PFSK-1 (cell line): ENCODE data around the gene RBM20.

Source experiments
- FOXP2 ChIP-seq: optimal IDR thresholded peaks from 2 replicates; pipeline ENCODE3; 2011; ENCODE audit warnings: borderline replicate concordance, control low read depth, inconsistent platforms; ENCODE audit not compliant: insufficient read depth; ENCODE audit errors: extremely low read length, extremely low read depth
- POLR2AphosphoS5 ChIP-seq: IDR thresholded peaks from 2 replicates; pipeline ENCODE4 v1.6.1; 2012; ENCODE audit warnings: low read depth, mild to moderate bottlenecking, control low read depth, low read length, moderate library complexity
- REST ChIP-seq, 2 experiments: IDR thresholded peaks; 2 replicates each; pipeline versions ENCODE4 v1.6.1 to v1.8.0; 2011 to 2012; ENCODE audit warnings: low read depth in 2 of 2, low read length in 2 of 2, control low read depth in 1 of 2, inconsistent platforms in 1 of 2, mild to moderate bottlenecking in 1 of 2, moderate library complexity in 1 of 2; ENCODE audit not compliant: insufficient read depth in 1 of 2
- SIN3A ChIP-seq: IDR thresholded peaks from 2 replicates; pipeline ENCODE4 v1.6.1; 2012; ENCODE audit warnings: mild to moderate bottlenecking, low read length, moderate library complexity, borderline replicate concordance; ENCODE audit not compliant: insufficient read depth
- TAF1 ChIP-seq: IDR thresholded peaks from 2 replicates; pipeline ENCODE4 v1.6.1; 2012; ENCODE audit warnings: low read length, control low read depth, borderline replicate concordance; ENCODE audit not compliant: insufficient read depth

The RBM20 gene

GRCh38 chr10:110747609-110748464 lies 103.7 kb downstream of the RBM20 start:
- TF ChIP-seq POLR2AphosphoS5 (no peak), REST (IDR thresholded peaks at IDR 0.05; ENCODE audit: insufficient read depth in 1 of 2, low read depth in 2 of 2, low read length in 2 of 2) (no peak), FOXP2 (no peak), TAF1 (no peak)

GRCh38 chr10:110748970-110749369 lies 104.8 kb downstream of the RBM20 start:
- TF ChIP-seq REST (IDR thresholded peaks at IDR 0.05; ENCODE audit: insufficient read depth in 1 of 2, low read depth in 2 of 2, low read length in 2 of 2) (no peak), TAF1 (no peak), FOXP2 (no peak), POLR2AphosphoS5 (no peak), SIN3A (no peak)

- TF ChIP-seq FOXP2 (no peak), REST (IDR thresholded peaks at IDR 0.05; ENCODE audit: insufficient read depth in 1 of 2, low read depth in 2 of 2, low read length in 2 of 2) (no peak), SIN3A (no peak), POLR2AphosphoS5 (no peak), TAF1 (no peak)
Measured at GRCh38 chr10:110750931-110751330, 106.8 kb downstream of the RBM20 start.

- no peak for TF ChIP-seq SIN3A
- no peak for TF ChIP-seq TAF1
- TF ChIP-seq REST (IDR thresholded peaks at IDR 0.05; ENCODE audit: insufficient read depth in 1 of 2, low read depth in 2 of 2, low read length in 2 of 2), result no peak
- no peak for TF ChIP-seq POLR2AphosphoS5
- no peak for TF ChIP-seq FOXP2
Measured at GRCh38 chr10:110751850-110752249, 107.7 kb downstream of the RBM20 start.
